Endometrial microvascular endothelial cells (primary cell): ENCODE results near the gene TUBGCP6. TPM values are rescaled to one million over a fixed set of nuclear protein-coding genes. Genes with fewer than 3 reads are reported as not detected.

Experiments
- in situ Hi-C: cut with HindIII; loops from 2 replicates; pipeline ENCODE4 v1.10.0; 2017; ENCODE audit warnings: low sequenced_read_pairs, low pct_unique_long_range_greater_than_20kb; ENCODE audit errors: inconsistent ontology term
- total RNA-seq: library from RNA; depleted of rRNA; stranded (reverse); fragments of >200 nt; gene quantifications from one replicate; pipeline ENCODE4 v1.2.3, GENCODE V29; 2015; ENCODE audit errors: inconsistent ontology term

TUBGCP6 gene
- total RNA-seq, 1 donor from 2014 or later = 33.2 TPM

DNA sequence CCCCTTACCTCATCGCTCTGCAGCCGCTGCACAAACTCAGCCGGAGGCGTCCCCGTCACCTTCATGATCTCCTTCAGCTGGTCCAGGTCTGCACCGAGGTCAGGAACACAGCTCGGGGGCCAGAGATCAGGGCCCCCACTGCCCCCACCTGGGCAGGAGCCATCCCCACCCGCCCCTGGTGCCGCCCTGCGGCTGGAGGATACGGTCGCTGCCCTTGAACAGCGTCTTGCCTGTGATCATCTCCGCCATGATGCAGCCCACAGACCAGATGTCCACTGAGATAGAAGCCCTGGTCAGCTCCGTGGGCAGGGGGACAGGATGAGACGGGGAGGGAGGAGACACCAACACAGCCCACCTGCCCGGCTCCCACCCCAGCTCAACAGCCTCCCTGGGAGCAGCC lies 10.8 kb upstream of the TUBGCP6 start:
- in situ Hi-C loops = no loop called here

DNA sequence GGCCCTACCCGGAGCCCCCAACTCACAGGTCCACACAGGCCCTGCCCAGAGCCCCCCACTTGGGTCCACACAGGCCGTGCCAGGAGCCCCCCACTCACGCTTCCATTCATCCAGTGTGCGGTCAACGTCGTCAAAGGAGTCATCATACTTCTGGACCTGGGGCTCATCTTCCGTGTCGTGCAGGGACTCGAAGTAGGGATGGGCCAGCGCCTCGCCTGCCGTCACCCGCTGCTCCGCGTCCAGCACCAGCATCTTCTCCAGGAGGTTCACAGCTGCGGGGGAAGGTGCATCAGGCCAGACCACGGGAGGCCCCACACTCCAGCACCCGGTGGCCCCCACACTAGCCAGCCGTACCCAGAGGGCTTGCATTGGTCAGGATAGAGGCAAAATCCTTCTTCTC lies 10.3 kb upstream of the TUBGCP6 start:
- in situ Hi-C loops = no loop called here

DNA sequence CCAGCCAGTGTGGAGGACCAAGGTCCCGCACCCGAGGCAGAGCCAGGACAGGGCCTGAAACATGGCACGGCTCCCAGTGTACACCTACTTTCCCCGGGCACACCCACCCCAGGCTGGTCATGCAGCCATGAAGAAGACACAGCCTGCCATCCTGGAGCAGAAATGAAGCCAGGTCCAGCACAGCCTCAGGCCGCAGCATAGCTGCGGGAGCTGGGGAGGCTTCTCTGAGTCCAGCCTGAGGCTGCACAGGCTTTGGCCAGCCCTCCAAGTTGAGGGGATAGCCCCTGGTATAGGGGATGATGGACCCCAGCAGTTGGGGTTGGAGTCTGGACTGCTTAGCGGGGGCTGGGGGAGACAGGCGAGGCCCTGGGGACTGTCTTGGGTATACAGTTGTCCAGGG lies 9.1 kb upstream of the TUBGCP6 start:
- in situ Hi-C loops = no loop called here

DNA sequence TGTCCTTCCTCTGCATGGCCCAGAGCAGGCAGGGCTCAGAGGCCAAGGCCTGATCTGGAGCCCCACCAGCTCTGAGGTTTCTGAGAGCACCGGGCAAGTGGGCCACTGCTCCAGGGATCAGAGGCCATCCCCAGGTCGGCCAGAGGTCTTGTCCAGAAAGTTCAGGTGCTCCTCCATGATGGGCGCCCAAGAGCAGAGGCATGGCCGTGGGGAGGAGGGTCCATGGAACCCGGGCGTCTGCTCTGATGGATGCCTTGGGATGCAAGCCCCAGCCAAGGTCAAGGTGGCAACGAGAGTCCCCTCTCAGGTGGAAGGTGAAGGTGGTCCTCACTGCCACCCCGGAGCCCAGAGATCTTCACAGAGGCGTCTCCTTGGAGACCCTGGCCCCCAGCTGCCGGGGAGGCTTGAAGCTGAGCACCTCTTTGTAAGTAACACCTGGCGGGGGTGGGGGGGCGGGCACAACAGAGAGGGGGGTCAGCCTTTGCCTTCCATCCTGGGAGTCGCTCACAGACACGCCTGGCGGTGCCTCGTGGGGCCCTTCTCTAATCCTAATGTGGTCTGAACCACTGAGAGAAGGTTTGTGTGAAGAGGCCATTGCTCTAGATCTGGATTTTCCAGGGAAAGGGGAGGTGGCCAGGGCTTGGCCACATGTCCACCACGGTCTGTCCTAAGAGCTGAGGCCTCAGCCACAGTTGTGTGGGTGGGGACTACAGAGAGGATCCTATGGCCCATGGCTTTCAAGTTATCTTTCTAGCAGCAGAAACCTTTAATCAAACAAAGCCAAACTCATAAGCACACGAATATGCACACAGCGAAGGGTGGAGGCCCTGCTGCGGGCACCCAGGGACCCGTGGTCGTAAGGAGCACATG lies 8.5 kb upstream of the TUBGCP6 start:
- in situ Hi-C loops = no loop called here

DNA sequence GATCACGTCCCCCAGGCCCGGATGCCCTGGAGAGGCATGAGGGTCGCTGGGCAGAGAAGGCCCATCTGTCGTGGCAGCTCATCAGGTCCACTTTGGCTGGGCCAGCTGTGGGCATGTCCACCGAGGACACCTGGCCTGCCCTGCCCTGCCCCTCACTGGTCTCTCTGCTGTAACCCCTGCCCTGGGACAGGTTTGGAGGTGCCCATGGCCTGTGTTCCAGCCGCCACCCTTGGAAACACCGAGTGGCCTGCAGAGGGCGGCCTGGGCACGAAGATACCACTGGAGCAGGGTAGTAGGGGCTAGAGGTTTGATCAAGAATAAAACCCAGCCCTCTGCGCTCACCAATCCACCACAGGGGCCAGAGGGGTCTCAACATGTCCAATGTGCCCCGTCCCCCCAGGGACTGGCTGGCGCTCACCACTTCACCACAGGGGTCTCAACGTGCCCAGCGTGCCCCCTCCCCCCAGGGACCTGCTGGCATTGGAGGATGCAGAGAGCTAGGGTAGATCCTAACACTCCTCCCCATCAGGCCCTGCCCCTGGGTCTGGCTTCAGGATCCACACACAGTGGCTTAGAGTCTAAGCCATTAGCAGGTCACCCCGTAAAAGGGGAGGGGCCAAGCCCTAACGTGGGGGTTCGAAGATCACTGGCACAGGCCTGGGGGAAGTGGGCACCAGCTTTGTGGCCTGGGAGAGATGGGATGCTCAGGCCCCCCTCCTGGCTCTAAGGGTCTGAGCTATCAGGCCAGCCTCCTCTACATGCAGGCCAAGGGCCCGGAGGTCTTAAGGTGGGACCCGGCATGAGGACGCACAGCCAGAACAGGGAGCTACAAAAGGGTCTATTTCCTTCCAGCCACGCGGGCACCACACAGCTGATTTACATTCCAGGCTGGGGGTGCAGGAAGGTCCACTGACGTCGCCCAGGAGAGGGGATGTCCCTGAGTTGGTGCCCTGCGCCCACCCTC lies 7.5 kb upstream of the TUBGCP6 start:
- in situ Hi-C loops = no loop called here

DNA sequence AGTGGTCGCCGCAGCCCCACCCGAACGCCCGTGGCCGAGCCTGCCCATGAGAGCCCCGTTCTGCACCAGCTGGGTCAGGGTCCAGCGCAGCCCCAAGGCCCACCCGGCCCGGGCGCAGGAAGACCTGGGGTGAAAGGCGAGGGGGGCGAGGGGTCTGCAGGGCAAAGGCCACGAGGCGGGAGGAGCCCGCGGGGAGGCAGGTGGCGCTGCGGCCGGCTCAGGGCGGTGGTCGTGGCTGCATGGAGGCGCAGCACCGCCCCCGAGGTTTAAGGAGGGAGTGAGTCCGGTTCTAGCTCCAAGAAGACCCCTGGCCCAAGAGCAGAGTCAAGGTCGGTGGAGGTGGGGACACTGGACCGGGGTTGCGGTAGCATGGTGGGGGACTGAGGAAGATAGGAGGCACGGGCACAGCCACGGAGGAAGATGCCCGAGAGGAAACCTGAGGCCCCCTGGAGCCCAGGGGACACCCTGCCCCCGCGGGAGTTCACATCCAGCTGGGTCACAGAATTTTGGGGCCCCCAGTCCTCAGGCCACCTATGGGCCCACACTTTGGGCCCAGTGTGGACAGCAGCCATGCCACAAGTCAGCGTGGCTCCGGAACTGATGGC lies 6.8 kb upstream of the TUBGCP6 start:
- in situ Hi-C loops = no loop called here

DNA sequence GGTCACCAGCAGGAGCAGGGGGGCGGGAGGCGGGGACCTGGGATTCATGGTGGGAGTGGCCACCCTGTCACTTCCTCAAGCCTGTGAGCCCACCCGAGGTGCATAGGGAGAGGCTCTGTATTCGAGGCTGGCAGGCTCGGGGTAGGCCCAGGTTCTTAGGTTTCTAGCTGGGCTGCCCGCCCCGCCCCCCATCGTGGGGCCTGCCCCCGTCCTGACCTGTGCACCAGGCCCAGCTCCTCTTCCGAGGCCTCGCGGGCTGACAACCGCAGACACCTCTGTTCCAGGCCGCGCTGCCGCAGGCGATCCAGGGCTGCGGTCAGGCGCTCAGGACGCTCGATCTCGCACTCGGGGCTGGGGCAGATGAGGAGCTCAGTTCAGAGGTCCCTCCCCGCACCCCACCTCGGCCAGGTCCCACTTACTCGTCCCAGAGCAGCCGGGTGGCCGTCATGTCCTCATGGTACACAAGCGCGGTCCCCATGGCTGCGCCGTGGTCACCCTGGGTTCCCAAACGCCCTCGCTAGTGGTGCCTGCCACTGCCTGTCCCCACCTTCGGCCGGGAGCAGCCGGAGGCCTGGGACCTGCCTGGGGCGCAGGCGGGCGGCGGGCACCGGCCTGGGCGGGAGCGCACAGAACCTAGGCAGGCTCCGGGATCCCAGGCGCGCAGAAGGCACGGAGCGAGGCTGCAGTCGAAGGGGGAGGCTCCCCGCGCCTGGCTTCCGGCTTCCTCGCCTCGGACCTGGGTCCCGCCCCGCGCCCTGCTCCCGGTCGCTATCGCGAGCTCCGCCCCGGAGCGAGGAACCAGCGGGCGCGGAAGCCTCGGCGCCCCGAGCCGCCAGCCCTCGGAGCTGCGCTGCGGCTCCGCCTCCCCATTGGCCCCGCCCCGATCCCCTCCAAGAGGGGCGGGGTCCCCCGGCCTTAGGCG lies 6.0 kb upstream of the TUBGCP6 start, which contains the start of gene HDAC10:
HDAC10 (minus strand) TSS at position 711 of the 922 bp plus-strand sequence; CDS start at position 478, 233 bp downstream.
- in situ Hi-C loops = no loop called here

DNA sequence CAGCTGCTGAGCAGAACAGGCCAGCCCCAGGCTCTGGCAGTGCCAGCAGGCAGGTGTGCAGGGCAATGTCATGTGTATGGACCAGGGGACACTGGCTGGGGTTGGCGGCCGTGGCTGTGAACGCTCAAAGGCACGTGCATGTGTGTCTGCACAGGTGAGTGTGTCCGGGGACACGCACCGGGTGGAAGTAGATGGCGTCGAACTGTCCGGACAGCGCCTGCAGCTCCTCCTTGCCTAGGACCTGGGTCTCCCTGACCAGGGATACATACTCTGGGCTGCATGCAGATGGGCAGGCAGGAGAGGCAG lies 5.4 kb upstream of the TUBGCP6 start:
- in situ Hi-C loops = no loop called here

DNA sequence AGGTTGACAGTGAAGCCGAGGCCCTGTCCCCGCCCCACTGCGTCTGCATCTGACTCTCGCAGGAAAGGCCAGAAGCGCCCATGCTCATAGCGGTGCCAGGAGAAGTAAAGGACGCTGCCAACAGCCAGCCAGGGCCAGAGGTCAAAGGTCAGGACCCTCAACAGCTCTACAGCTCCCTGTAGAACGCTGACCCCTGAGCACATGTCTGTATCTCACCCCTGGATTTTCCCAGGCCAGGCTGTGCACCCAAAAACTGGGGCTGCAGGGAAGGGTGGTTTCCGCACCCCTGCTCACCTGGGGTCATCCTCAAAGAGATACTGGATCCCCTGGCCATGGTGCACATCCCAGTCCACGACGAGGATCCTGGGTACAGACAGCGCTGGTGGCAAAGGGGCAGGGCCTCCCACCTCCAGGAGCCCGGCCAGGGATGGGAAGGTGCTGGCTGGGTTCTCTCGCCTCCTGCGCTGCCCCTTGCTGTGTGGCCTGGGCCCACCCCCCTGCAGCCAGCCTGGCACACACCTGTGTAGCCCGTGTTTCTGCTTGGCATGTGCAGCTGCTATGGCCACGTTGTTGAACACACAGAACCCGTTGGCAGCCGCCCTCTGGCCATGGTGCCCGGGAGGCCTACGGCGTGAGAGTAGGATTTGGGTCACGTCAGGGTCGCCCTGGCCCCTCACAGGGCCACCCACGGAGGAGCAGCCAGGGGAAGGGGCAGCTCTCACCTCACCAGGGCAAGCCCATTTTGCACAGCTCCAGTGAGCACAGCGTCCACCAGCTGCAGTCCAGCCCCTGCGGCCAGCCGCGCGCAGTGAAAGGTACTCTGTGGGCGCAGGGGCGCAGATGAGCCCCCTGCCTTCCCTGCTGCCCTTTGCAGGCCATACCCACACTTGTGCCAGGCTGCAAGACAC lies 4.8 kb upstream of the TUBGCP6 start:
- in situ Hi-C loops = no loop called here

DNA sequence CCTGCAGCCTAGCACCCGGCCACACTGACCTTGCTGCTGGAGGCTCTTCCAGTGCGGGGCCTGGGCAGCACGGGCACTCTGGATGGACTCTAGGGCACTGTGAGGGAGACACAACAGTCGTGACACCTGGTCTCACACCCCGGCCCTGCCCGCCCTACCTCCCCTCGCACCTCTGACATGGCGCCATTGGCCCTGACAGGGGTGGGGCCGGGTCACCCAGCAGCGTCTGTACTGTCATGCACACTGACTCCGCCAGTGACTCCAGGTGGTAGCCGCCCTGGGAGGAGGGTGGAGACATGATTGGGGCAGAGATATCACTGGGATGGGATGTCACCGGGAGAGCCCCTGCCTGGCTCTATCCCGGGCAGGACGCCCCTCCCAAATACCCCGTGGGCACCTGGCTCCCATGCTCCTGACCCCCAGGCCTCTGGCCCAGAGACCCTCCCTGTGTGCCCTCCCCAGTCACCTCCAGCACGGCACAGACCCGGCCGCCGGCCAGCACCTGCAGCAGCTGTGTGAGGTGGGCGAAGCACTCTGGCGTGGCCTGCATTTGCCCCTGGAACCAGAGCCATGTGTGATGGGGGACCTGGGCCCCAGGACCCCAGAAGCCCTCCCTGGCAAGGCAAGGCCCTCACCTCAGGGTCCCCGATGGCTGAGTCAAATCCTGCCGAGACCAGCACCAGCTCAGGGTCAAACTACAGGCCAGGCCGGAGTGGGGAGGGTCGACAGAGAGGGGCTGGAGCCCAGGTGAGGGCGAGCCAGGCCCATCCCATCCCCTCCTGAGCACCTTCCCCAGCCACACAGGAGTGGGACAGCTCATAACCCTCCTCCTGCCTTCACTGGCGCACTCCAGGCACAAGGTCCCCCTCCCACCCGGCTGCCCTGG lies 3.6 kb upstream of the TUBGCP6 start:
- in situ Hi-C loops = no loop called here

DNA sequence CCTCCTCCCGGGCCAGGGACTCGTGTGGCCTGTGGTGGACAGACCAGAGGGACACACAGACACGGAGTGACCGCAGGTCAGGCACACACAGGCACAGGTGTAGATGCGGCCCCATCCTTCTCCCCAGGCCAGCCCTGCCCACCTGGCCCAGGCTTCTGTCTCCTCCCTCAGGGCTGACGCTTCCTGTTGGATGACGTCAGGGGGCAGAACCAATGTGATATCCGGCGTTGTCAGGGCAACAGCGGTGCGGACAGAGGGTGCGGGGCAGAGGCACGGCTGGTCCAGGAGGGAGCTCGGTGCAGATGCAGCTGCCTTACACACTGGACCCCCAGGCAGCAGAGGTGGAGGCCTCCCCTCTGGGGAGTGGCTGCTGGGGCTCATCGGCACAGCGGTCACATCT lies 2.9 kb upstream of the TUBGCP6 start:
- in situ Hi-C loops = no loop called here

DNA sequence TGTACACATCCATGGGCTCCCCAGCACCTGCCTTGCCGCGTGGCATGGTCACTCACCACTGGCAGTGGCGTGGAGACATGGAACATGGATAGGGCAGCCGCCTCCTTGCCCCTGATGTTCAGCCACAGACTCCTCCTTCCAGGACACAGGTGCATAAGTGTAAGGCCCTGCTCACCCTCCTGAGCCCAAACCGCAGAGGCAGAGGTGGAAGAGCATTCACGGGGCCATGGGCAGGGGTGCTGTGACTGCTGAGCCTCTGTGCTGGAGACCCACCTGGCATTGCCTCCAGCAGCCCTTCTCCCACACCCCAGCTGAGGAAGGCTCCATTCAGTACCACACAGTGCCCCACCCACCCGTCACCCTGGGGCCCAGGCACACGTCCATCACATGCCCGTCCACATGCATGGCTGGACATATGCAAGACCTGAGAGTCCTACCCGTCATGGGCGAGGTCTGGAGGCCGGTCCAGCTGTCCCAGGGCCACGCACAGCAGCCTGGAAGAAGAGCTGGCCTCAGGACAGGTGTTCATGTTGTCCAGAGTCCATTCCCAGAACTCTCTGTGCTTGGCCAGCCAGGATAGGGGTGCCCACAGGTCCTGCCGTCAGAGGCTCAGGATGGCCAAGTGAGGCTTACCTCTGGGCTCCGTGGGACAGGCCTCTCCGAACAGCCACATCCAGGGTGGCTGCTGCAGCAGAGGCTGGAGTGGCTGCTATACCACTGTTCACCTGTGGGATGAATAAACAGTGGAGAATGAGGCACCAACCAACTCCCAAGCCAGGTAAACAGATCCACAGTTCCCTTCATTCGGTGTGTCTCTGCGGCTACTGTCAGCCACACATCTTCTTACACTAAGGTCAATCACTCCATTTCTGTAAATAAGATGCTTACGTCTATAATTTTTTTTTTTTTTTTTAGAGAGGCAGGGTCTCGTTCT lies 1.7 kb upstream of the TUBGCP6 start:
- in situ Hi-C loops = no loop called here

DNA sequence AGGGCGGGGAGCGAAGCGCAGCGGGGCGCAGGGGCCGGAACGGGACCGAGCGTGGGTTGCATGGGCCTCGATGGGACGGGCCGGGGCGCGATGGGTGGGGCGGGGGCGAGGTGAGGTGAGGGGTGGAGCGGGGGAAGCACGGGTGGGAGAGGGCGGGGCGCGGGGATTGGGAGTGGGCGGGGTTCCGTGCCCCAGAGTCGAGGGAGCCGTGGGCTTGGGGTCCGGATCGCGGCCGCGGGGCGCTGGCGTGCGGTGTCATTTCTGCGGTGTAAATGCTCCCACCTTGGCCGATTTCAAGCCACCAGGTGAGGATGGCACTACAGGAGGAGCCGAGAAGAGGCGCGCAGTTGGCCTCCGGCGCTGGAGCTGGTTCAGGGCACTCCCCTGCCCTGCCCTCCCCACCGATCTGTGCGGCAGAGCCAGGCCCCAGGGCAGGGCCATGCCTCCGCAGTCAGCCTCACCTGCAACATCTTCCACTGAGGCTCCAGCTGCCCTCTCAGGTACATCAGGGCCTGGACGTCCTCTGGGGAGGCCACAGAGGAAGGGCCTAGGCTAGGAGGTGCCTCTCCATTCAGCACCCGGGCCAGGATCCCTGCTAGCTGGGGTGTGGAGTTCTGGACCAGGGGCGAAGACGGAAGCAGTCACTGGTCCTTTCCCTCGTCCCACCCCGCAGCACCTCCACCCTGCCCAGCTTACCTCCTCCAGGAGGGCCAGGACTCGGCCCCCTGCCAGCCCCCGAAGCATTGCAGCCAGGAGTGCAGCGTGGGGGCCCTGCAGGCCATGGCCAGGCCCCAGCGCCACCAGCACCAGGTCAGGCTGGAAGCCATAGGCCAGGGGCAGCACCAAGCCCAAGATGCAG lies 620 bp upstream of the TUBGCP6 start:
- in situ Hi-C loops = no loop called here

DNA sequence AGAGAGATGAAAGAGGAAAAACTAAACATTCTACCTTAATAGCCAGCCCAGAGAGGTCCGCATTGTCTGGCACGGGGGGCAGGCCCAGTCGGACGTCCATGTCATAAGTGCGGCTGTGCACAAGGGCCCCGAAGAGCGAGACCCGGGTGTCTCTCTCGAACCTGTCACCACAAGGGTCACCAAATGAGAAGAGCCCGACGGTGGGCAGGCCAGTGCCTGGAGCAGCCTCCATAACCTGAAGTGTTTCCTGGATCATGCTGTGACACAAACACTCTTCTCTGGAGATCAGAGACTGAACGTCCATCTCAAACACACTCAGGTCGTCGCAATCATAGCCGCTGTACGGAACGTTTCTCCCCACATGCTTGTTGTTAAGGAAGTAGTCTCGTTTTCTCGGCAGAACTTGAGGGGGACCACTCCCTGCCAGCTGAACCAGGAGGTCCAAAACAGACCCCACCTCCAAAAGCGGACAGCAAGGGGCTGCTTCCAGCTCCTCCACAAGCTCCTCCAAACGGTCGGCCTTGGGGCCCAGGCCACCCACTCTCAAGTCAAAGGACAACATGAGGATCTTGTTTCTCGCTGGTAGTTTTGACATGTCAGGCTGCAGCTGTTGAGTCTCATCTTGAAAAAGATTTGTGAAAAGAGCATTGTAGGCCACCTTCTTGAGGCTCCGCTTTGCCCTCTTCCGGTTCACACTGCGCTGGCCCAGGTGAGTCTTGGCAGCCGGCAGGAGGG lies 971 bp downstream of the TUBGCP6 start:
- in situ Hi-C loops = no loop called here
